HG02981 (cell line): ENCODE results near the gene CD6.
"Not testable (repeated sequence)": the region's sequence is repeated elsewhere in the genome, so short reads cannot be mapped to it uniquely, and the experiment has no call there.

Source experiments
- ATAC-seq: cut with Tn5 transposase; IDR thresholded peaks from one replicate; pipeline ENCODE4 v1.9.1; 2021; ENCODE audit warnings: mild to moderate bottlenecking, moderate library complexity; ENCODE audit not compliant: unreplicated experiment

Gene CD6

DNA sequence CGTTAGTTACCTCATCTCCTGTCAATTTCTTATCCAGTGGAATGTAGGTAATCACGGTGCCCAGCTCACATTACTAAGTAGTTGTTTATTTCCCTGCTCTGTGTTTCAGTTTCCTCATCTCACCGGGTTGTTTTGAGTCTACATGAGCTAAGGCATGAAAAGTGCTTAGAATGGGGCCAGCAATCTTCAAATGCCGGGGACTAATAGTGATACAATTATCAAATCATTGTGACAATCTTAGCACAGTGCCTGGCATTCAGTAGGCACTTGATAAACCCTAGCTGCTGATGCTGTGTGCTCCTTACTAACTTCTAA lies 77.5 kb downstream of the CD6 start:
- no peak for ATAC-seq

DNA sequence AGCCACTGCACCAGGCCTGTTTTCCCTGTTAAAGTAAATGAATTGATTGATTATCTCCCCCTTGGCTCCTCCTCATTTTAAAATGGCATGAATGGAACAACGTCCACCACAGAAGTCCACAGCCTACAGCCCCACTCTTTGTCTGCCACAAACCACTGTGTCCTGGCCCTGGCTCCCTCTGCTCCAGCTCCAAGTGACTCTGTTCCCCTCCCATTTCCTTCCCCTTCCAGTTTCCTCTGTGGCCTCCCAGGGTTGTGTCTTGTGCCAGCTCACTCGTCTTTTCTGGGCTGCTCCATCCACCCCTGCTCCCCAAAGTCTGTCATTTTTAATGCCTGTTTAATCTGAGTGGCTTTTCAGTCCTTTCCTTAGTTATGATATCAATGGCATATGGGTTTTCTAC lies 78.4 kb downstream of the CD6 start:
- no peak for ATAC-seq

DNA sequence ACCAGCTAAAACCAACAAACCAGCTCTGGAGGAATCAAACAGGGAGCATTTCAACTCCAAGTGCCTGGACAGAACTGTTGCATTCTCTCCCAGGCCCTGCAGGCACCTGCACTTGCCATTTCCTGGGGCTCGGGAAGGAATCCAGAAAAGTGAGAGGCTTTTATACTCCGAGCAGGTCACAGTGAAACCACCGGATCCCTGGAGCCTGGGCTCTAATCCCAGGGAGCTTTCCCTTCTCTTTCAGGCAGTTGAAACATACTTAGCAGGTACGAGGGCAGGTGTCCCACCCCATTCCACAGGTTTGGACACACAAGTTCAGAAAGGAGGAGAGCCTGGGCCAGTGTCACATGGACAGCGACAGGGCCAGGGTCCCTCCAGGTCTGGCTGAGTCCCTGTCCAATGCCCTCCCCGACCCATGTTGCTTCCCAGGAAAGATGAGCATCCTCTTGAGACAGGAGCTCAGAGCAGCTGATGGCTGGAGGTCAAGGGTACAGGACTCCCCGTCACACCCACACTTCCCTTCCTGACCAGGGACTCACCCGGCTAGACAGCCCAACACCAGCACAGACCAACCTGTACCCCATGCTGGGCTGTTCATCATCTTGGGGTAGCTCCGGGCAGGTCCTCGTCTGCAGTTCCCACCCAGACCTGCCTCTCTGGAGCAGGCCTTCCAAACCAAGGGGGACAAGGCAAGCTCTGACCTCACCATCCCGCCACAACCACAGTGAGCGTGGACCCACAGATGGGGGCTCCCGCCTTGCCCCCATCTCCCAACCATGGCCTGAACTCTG lies 80.9 kb downstream of the CD6 start:
- ATAC-seq, result no peak

DNA sequence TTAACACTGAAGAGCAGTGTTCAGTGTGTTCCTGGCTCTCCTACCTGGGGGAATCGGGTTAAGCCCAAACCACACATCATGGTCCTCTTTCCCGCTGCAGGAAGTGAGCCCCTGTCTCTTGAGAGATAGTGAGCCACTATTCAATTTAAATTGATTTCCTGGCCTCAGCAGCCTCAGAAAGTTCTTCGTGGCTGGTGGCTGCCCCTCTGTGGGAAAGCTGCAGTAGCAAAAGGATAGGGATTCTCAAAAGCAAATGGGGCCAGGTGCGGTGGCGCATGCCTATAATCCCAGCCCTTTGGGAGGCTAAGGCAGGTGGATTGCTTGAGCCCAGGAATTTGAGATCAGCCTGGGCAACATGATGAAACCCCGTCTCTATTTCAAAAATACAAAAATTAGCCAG lies 81.7 kb downstream of the CD6 start:
- ATAC-seq, result no peak

GRCh38 chr11:61054513-61054912 lies 83.0 kb downstream of the CD6 start:
- no peak for ATAC-seq

GRCh38 chr11:61054927-61055562 lies 83.6 kb downstream of the CD6 start:
- ATAC-seq, result no peak

DNA sequence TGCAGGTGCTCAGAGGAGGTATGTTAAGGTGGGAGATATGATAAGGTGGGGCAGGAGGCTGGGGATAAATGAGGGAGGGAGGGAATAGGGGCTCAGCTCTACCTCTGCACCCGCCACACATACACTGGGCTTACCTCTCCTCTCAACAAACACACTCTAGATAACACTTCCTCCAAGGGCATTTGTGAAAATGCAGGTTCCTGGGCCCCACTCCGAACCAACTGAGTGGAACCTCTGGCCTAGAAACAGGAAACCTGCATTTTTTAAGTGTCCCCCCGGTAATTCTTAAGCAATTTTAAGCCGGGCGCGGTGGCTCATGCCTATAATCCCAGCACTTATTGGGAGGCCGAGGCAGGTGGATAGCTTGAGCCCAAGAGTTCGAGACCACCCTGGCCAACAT lies 84.3 kb downstream of the CD6 start:
- ATAC-seq, result no peak

- ATAC-seq, result no peak
Measured at GRCh38 chr11:61056571-61056970, 85.1 kb downstream of the CD6 start.

- no peak for ATAC-seq
Measured at GRCh38 chr11:61056981-61057380, 85.5 kb downstream of the CD6 start.

DNA sequence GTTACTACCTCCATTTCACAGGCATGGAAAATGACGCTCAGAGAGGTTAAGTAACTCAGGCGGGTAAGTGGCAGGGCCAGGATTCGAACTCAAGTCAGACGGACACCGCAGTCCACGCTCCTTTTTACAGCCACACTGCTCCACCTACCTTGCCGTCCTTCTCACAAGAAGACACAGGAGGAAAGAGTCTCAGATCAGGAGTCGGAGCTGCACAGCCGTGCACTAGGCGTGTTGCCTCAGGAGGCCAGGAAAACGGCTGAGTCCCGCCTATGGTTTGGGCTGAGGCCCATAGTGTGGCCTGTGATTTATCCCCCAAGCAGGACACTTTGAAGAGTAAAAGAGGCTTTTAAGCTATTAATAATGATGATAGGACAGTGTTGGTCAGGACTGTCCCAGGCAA lies 86.1 kb downstream of the CD6 start:
- no peak for ATAC-seq

DNA sequence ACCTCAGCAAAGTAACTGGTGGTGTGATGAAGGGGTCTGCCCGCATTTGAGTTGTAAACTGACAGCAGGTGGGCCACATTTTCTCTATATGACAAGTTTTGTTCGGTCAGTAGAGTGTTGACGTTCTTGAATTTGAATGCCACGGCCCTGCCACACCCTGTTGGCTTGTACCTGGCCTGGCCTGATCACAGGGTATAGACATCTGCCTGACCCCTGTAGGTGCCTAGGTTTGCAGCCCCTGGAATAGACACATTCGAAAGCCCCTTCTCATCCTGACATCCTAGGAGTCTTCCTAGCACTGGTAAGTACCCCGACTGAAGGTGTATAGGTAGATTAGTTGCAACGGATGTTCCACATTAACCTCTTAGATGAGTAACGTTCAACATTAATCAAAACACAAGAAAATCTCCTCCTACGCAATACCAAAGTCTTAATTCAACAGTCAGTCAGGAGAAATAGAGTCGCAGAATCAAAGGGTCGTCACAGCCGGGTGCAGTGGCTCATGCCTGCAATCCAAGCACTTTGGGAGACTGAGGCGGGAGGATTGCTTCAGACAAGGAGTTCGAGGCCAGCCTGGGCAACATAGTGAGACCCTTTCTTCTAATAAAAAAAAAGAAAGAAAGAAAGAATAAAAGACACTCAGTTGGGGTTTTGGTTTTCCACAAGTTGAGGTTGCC lies 87.2 kb downstream of the CD6 start:
- no peak for ATAC-seq

DNA sequence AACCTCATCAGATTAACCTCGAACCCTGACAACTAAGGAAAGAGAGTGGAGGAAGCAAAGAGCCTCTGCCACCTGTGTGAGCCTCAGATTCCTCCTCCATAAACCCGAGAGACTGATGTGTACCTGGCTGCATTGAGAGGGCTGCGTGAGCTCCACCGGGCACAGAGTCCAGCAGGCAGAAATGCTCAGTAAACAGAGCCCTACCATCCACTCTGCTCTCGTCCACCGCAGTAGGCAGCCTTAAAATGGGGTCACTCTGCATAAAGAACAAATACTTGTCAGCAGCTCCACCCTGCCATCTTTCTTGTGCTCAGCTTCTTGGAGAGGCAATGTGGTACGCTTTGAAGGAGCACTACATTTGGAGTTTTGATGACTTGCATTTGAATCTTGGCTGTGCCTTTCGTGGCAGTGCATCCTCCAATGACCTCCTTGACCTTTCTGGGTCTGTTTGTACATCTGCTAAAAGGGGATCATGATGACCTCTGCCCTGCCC lies 87.8 kb downstream of the CD6 start:
- ATAC-seq, result no peak

DNA sequence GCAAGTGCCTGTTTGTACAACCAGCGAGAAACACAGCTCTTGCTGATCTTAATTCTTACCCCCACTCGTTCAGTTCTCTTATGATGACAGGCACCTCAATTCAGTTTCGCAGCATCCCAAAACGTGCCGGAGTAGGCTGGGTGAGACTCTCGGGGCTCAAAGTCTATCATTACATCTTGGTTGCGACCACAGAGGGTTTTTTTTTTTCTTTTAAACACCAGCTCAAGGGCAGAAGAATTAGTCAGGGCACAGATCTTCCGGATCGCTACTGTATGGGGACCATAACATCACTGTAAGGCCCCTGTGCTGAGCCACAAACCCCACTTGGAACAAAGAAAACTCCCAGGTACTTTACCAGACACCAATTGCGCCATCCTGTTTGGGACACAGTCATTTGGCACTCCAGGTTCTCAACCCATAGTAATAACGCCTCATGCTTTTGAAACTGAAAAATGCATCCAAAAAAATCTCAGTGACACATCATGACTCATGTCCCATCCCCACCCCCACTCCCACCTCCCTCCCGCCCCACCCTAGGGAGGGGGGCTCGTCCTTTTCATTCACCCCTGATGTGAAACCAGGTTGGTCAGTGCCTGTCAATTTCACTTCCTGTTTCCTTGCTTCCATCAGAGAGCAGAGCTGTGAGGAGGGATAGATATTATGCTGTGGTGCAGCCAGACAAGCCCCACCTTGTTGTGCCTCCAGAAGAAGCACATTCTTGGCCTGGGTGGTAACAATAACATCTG lies 89.8 kb downstream of the CD6 start:
- peak; percentile 80 for ATAC-seq

GRCh38 chr11:61062181-61062930 lies 90.9 kb downstream of the CD6 start:
- ATAC-seq, result no peak

DNA sequence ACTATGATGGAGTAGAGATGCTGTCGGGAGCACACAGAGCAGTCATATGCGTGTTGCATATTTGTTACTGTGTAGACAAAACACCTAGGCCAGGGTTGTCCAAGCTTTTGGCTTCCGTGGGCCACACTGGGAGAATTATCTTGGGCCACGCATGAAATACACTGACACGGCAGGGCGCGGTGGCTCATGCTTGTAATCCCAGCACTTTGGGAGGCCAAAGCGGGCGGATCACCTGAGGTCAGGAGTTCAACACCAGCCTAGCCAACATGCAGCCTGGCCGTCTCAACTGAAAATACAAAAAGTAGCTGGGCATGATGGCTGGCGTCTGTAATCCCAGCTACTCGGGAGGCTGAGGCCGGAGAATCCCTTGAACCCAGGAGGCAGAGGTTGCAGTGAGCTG lies 93.8 kb downstream of the CD6 start:
- not testable (repeated sequence) for ATAC-seq

DNA sequence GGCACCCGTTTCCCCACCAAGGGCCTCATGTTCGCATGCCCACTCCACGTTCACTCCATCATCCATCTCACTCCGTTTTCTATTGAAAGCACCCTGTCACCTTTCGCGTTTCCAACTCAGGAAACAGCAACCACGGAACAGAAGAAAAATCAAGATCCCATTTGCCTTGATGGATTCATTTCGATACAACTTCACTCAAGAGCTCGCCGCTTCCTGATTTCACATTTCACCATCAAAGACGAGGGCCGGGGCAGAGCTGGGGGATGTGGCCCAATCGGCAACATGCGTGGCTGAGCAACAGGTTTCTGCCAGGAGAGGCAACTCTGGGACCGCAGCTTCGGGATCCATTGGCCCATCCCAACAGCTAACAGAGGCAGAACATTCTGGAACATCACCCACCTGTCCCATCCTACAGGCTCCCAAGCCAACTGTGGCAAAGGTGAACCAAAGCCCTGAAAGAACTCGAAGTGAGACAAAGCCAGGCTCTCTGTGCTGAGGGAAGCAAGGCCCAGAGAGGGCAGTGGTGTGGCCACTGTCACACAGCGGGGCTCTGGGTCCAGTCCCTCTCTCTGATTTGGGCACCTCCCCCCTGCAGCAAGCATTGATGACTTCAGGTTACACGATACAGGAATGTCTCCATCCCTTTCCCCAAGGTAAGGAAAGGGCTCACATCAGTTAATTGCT lies 94.6 kb downstream of the CD6 start:
- ATAC-seq, result no peak

DNA sequence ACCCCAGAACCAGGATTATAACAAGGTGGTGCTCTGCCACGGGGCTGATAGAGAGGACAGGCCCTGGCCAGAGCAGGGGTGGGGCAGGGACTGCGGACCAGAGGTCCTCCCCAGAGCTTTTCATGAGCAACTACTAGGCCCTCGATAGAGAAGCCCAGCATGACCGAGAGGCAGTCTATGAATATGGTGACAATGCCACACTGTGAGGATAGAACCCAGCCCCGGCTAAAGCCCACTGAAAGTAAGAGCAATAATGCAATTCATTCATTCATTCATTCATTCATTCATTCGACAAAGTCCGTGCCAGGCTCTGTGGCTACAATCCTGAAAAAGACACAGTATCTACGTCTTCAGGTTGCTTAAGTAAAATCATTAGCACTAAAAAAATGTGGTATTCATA lies 95.2 kb downstream of the CD6 start:
- ATAC-seq, result no peak

GRCh38 chr11:61067782-61068446 lies 96.4 kb downstream of the CD6 start:
- ATAC-seq, result no peak

DNA sequence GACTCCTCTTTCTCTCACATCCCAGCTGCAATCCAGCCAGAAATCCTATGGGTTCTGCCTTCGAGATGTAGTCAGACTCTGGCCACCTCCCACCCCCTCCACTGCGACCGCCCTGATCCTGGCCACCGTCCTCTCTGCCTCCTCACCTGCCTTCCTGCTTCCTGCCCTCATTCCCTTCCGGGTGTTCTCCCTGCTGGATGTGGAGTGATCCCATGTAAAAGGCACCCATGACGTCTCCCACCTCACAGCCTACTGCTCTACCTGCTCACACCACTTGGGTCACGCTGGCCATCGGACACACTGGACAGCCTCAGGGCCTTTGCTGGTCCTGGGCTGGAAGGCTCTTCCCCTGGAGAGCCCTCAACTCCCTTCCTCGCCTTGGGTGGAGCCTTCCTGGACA lies 97.1 kb downstream of the CD6 start:
- no peak for ATAC-seq

- ATAC-seq, result no peak
Measured at GRCh38 chr11:61069427-61069826, 97.9 kb downstream of the CD6 start.
